Naive thymus-derived CD8-positive, alpha-beta T cell (primary cell): Measurements from ENCODE around the gene TOR4A. TPM values are rescaled to one million over a fixed set of nuclear protein-coding genes. Genes with fewer than 3 reads are reported as not detected.
"Not testable (repeated sequence)": the region's sequence is repeated elsewhere in the genome, so short reads cannot be mapped to it uniquely, and the experiment has no call there.

Experiments
- ATAC-seq, 2 donors: fragments of 150-1000 bp; cut with Tn5 transposase in 1 of 2; sonication (Bioruptor Pico), chemical (Tn5 transposase) in 1 of 2; 1 replicate in 1 of 2; 2 replicates in 1 of 2; pipeline ENCODE4 v1.10.0; 2021; ENCODE audit warnings: mild to moderate bottlenecking in 2 of 2, moderate library complexity in 2 of 2
- POLR2A ChIA-PET: fragments of 350-600 bp; sonication (Branson Sonifier 250); formaldehyde crosslinking; loops from one replicate; lab custom pipeline; 2021; ENCODE audit warnings: antibody characterized with exemption; lab: Charles Lee
- DNase-seq, 10 donors: peaks; one replicate each; pipeline versions ENCODE4 v3.0.0 to v3.0.0-alpha.2; 2020 to 2022
- H3K27ac Mint-ChIP-seq, 10 donors: one replicate each; pipeline ENCODE4 v1.8.0; 2020 to 2022; ENCODE audit warnings: mild to moderate bottlenecking in 10 of 10, mixed read lengths in 10 of 10, moderate library complexity in 4 of 10, inconsistent platforms in 1 of 10
- H3K27me3 Mint-ChIP-seq, 5 donors: one replicate each; pipeline ENCODE4 v1.8.0; 2021 to 2022; ENCODE audit warnings: mixed read lengths in 5 of 5
- H3K36me3 Mint-ChIP-seq, 3 donors: one replicate each; pipeline ENCODE4 v1.8.0; 2020 to 2022; ENCODE audit warnings: mixed read lengths in 3 of 3, mild to moderate bottlenecking in 2 of 3, inconsistent platforms in 1 of 3
- H3K4me1 Mint-ChIP-seq, 4 donors: one replicate each; pipeline ENCODE4 v1.8.0; 2021 to 2022; ENCODE audit warnings: mixed read lengths in 4 of 4
- H3K4me3 Mint-ChIP-seq, 10 donors: one replicate each; pipeline ENCODE4 v1.8.0; 2020 to 2022; ENCODE audit warnings: mild to moderate bottlenecking in 10 of 10, mixed read lengths in 10 of 10, moderate library complexity in 6 of 10, inconsistent platforms in 1 of 10
- H3K9me3 Mint-ChIP-seq, 9 donors: one replicate each; pipeline ENCODE4 v1.8.0; 2020 to 2022; ENCODE audit warnings: mixed read lengths in 9 of 9, mild to moderate bottlenecking in 3 of 9, inconsistent platforms in 1 of 9, moderate library complexity in 1 of 9
- polyA plus RNA-seq, 3 donors: library from polyadenylated mRNA; unstranded; fragments of 300-500 nt; fragmentation: Illumina TruSeq; gene quantifications; one replicate each; pipeline ENCODE4 v1.2.3, GENCODE V29; 2021
- total RNA-seq, 8 experiments: library from RNA in 2 of 8; stranded (reverse) in 2 of 8; gene quantifications; one replicate each; pipeline ENCODE4 v1.2.3 and lab custom pipeline; 2021 to 2026

The TOR4A gene
- total and polyA plus RNA-seq, 5 experiments from 2014 or later: 0.12 to 1.4 (median 0.53) TPM; not detected in 1

- H3K36me3 Mint-ChIP-seq: no peaks in the 10 kb centered on the region
- H3K4me3 Mint-ChIP-seq: no peak overlapping the region
- POLR2A ChIA-PET: no interaction called here
- no peaks in the 10 kb centered on the region for H3K9me3 Mint-ChIP-seq
- no peak overlapping the region for H3K27ac Mint-ChIP-seq
- DNase-seq: no peak
- no peak for ATAC-seq
- peaks cover 5 to 13% (median 7%) of the 10 kb centered on the region in 4 donors for H3K4me1 Mint-ChIP-seq
- H3K27me3 Mint-ChIP-seq: peaks cover 0 to 18% (median 0%) of the 10 kb centered on the region in 5 donors
These were observed 44.2 kb upstream of the TOR4A start for GRCh38 chr9:137233143-137233980.

GRCh38 chr9:137234055-137234697, 43.4 kb upstream of the TOR4A start:
- Mint-ChIP-seq H3K36me3 (no peaks in the 10 kb centered on the region), H3K27ac (no peak overlapping the region), H3K4me3 (no peak overlapping the region), H3K9me3 (no peaks in the 10 kb centered on the region), H3K27me3 (peaks cover 0 to 18% (median 0%) of the 10 kb centered on the region in 5 donors), H3K4me1 (peaks cover 5 to 19% (median 12%) of the 10 kb centered on the region in 4 donors)
- POLR2A ChIA-PET: interaction anchor here (1.4 kb wide), 1 partner anchor 21 kb away, joined by 5 read pairs; the partner anchor contains the start of gene NELFB
- ATAC-seq (no peak), DNase-seq (no peak)

GRCh38 chr9:137234758-137235423, 42.6 kb upstream of the TOR4A start:
- POLR2A ChIA-PET: interaction anchor here (0.9 to 1.4 kb wide), 2 partner anchors 11 to 20 kb away, joined by 3 to 5 read pairs; partner anchors contain the start of gene NELFB
- Mint-ChIP-seq H3K27me3 (peaks cover 0 to 18% (median 0%) of the 10 kb centered on the region in 5 donors), H3K27ac (peak overlapping the region in 1 of 10 donors; percentile 11), H3K4me1 (peaks cover 5 to 26% (median 14%) of the 10 kb centered on the region in 4 donors), H3K4me3 (peak overlapping the region in 1 of 10 donors; percentile 29), H3K9me3 (no peaks in the 10 kb centered on the region), H3K36me3 (no peaks in the 10 kb centered on the region)
- DNase-seq (no peak), ATAC-seq (no peak)

GRCh38 chr9:137235424-137236237, 41.9 kb upstream of the TOR4A start:
- peaks cover 0 to 18% (median 0%) of the 10 kb centered on the region in 5 donors for H3K27me3 Mint-ChIP-seq
- H3K27ac Mint-ChIP-seq: no peak overlapping the region
- DNase-seq: no peak
- no peak for ATAC-seq
- H3K4me3 Mint-ChIP-seq: no peak overlapping the region
- POLR2A ChIA-PET: interaction anchor here (0.9 to 1.7 kb wide), 7 partner anchors 12 to 384 kb away, joined by 3 to 7 read pairs (median 4); partner anchors contain the start of genes EXD3, MAN1B1, NELFB and NOXA1
- no peaks in the 10 kb centered on the region for H3K36me3 Mint-ChIP-seq
- H3K9me3 Mint-ChIP-seq: no peaks in the 10 kb centered on the region
- H3K4me1 Mint-ChIP-seq: peaks cover 5 to 28% (median 14%) of the 10 kb centered on the region in 4 donors

- no peaks in the 10 kb centered on the region for H3K36me3 Mint-ChIP-seq
- peak overlapping the region in 3 of 10 donors; percentile 9 to 48 (median 44) for H3K4me3 Mint-ChIP-seq
- H3K9me3 Mint-ChIP-seq: no peaks in the 10 kb centered on the region
- H3K27me3 Mint-ChIP-seq: peaks cover 0 to 18% (median 0%) of the 10 kb centered on the region in 5 donors
- peak; percentile 84 to 94 (median 89) for DNase-seq
- peak; percentile 28 to 31 for ATAC-seq
- peak overlapping the region in 1 of 10 donors; percentile 25 for H3K27ac Mint-ChIP-seq
- POLR2A ChIA-PET: interaction anchor here (0.5 to 1.7 kb wide), 14 partner anchors 8 to 383 kb away, joined by 3 to 12 read pairs (median 4); partner anchors contain the start of genes ANAPC2, DPP7, EXD3 and MAN1B1
- peaks cover 5 to 31% (median 17%) of the 10 kb centered on the region in 4 donors for H3K4me1 Mint-ChIP-seq
These were observed 41.1 kb upstream of the TOR4A start for GRCh38 chr9:137236238-137236935.

GRCh38 chr9:137236936-137237421, 40.5 kb upstream of the TOR4A start:
- Mint-ChIP-seq H3K4me1 (peaks cover 6 to 31% (median 17%) of the 10 kb centered on the region in 4 donors), H3K4me3 (peak overlapping the region in 2 of 10 donors; percentile 44 to 48), H3K27me3 (peaks cover 0 to 14% (median 0%) of the 10 kb centered on the region in 5 donors), H3K36me3 (no peaks in the 10 kb centered on the region), H3K9me3 (no peaks in the 10 kb centered on the region), H3K27ac (no peak overlapping the region)
- ATAC-seq (no peak), DNase-seq (no peak)
- POLR2A ChIA-PET: interaction anchor here (0.6 to 8.9 kb wide), 17 partner anchors 9 to 383 kb away, joined by 3 to 139 read pairs (median 4); partner anchors contain the start of genes ANAPC2, DPP7, EXD3 and MAN1B1

- H3K4me3 Mint-ChIP-seq: peak overlapping the region in 3 of 10 donors; percentile 10 to 58 (median 45)
- POLR2A ChIA-PET: interaction anchor here (0.6 to 8.9 kb wide), 7 partner anchors 10 to 354 kb away, joined by 3 to 139 read pairs (median 4); partner anchors contain the start of genes MAN1B1, NDOR1, NELFB and RNF224
- peak overlapping the region in 3 of 10 donors; percentile 20 to 70 (median 53) for H3K27ac Mint-ChIP-seq
- H3K27me3 Mint-ChIP-seq: peaks cover 0 to 11% (median 0%) of the 10 kb centered on the region in 5 donors
- no peaks in the 10 kb centered on the region for H3K9me3 Mint-ChIP-seq
- DNase-seq (no peak), ATAC-seq (no peak)
- peaks cover 0 to 7% (median 6%) of the 10 kb centered on the region in 3 donors for H3K36me3 Mint-ChIP-seq
- peaks cover 10 to 41% (median 25%) of the 10 kb centered on the region in 4 donors for H3K4me1 Mint-ChIP-seq
These were observed 39.5 kb upstream of the TOR4A start for GRCh38 chr9:137237759-137238726.

GRCh38 chr9:137239541-137240200, 37.9 kb upstream of the TOR4A start:
- H3K4me1 Mint-ChIP-seq: peaks cover 10 to 45% (median 31%) of the 10 kb centered on the region in 4 donors
- not testable (repeated sequence) for ATAC-seq, DNase-seq, H3K27me3 Mint-ChIP-seq, H3K9me3 Mint-ChIP-seq, H3K36me3 Mint-ChIP-seq
- POLR2A ChIA-PET: interaction anchor here (0.7 to 8.9 kb wide), 23 partner anchors 9 to 512 kb away, joined by 3 to 139 read pairs (median 7); partner anchors contain the start of genes ANAPC2, CYSRT1, EHMT1 and EXD3
- peak overlapping the region; percentile 20 to 85 (median 70) for H3K27ac Mint-ChIP-seq
- H3K4me3 Mint-ChIP-seq: peak overlapping the region; percentile 65 to 84 (median 74)

GRCh38 chr9:137240318-137240840, 37.1 kb upstream of the TOR4A start:
- Mint-ChIP-seq H3K4me1 (peaks cover 7 to 40% (median 30%) of the 10 kb centered on the region in 4 donors), H3K27ac (peak overlapping the region in 8 of 10 donors; percentile 58 to 96 (median 76)), H3K27me3 (peaks cover 0 to 3% (median 0%) of the 10 kb centered on the region in 5 donors), H3K9me3 (no peaks in the 10 kb centered on the region), H3K4me3 (peak overlapping the region; percentile 65 to 84 (median 74)), H3K36me3 (peaks cover 0 to 10% (median 6%) of the 10 kb centered on the region in 3 donors)
- ATAC-seq: peak; percentile 35 to 45
- POLR2A ChIA-PET: interaction anchor here (0.6 to 8.9 kb wide), 40 partner anchors 9 to 1333 kb away, joined by 3 to 139 read pairs (median 4); partner anchors contain the start of genes ANAPC2, CAMSAP1, CYSRT1 and EHMT1
- DNase-seq: peak in 9 of 10 donors; percentile 53 to 86 (median 70)
